Neural cell (in vitro differentiated cells): ENCODE measurements around the gene MBD4. TPM values are rescaled to one million over a fixed set of nuclear protein-coding genes. Genes with fewer than 3 reads are reported as not detected.
"Not testable (repeated sequence)": the region's sequence is repeated elsewhere in the genome, so short reads cannot be mapped to it uniquely, and the experiment has no call there.

Source experiments
- H2AFZ ChIP-seq: fragments of 200-600, 300-800 bp; sonication (generic), shearing (Covaris generic); 2 replicates; pipeline ENCODE4 v1.6.0; 2014; ENCODE audit warnings: low read depth, mild to moderate bottlenecking, antibody characterized with exemption, low read length, moderate library complexity
- H3F3A ChIP-seq: fragments of 200-600 bp; shearing (Covaris generic); 2 replicates; pipeline ENCODE4 v1.6.1; 2016; ENCODE audit warnings: mild to moderate bottlenecking, moderate library complexity, mixed read lengths, antibody characterized with exemption, low read length; ENCODE audit not compliant: insufficient read depth, poor library complexity, severe bottlenecking
- H3K27ac ChIP-seq: fragments of 200-600, 300-800 bp; sonication (generic), shearing (Covaris generic); 2 replicates; pipeline ENCODE4 v1.5.1; 2014; ENCODE audit warnings: mild to moderate bottlenecking, low read length, moderate library complexity
- H3K27me3 ChIP-seq: fragments of 300-800, 200-600 bp; sonication (generic), shearing (Covaris generic); 2 replicates; pipeline ENCODE4 v1.6.0; 2014; ENCODE audit warnings: mild to moderate bottlenecking, low read depth, low read length, moderate library complexity; ENCODE audit not compliant: insufficient read depth
- H3K36me3 ChIP-seq: fragments of 300-800, 200-600 bp; sonication (generic), shearing (Covaris generic); 2 replicates; pipeline ENCODE4 v1.5.1; 2014; ENCODE audit warnings: mild to moderate bottlenecking, antibody characterized with exemption, low read length, moderate library complexity; ENCODE audit not compliant: insufficient read depth
- H3K4me2 ChIP-seq: fragments of 300-800, 200-600 bp; sonication (generic), shearing (Covaris generic); 2 replicates; pipeline ENCODE4 v1.6.0; 2014; ENCODE audit warnings: mild to moderate bottlenecking, low read length
- H3K4me3 ChIP-seq: fragments of 300-800, 200-600 bp; sonication (generic), shearing (Covaris generic); 2 replicates; pipeline ENCODE4 v1.5.1; 2014; ENCODE audit warnings: mild to moderate bottlenecking, low read length, moderate library complexity
- H3K79me2 ChIP-seq: fragments of 200-600 bp; shearing (Covaris generic); replicated peaks from 2 replicates; pipeline ENCODE4 v1.6.0; 2014; ENCODE audit warnings: mild to moderate bottlenecking, low read length, moderate library complexity; ENCODE audit not compliant: insufficient read depth
- H3K9ac ChIP-seq: fragments of 300-800, 200-600 bp; sonication (generic), shearing (Covaris generic); 2 replicates; pipeline ENCODE4 v1.6.1; 2016; ENCODE audit warnings: mild to moderate bottlenecking, low read length, mixed read lengths
- H3K9me2 ChIP-seq: fragments of 200-600 bp; shearing (Covaris generic); 2 replicates; pipeline ENCODE4 v1.6.1; 2016; ENCODE audit warnings: mild to moderate bottlenecking, low read length, mixed read lengths; ENCODE audit not compliant: insufficient read depth
- H3K9me3 ChIP-seq: fragments of 200-600, 300-800 bp; sonication (generic), shearing (Covaris generic); 2 replicates; pipeline ENCODE4 v1.6.1; 2016; ENCODE audit warnings: mild to moderate bottlenecking, mixed run types, low read length, moderate library complexity, mixed read lengths
- H4K20me1 ChIP-seq: fragments of 200-600 bp; shearing (Covaris generic); 2 replicates; pipeline ENCODE4 v1.6.1; 2016; ENCODE audit warnings: mild to moderate bottlenecking, mixed run types; ENCODE audit not compliant: insufficient read depth
- CTCF ChIP-seq: fragments of 450-650 bp; IDR thresholded peaks from 2 replicates; pipeline ENCODE4 v1.5.1; 2014; ENCODE audit warnings: antibody characterized with exemption, mild to moderate bottlenecking, moderate library complexity; ENCODE audit not compliant: poor library complexity, severe bottlenecking
- EP300 ChIP-seq: fragments of 450-650 bp; conservative IDR thresholded peaks from 2 replicates; pipeline ENCODE4 v1.6.1; 2014; ENCODE audit warnings: antibody characterized with exemption, mild to moderate bottlenecking, moderate library complexity; ENCODE audit not compliant: poor library complexity, severe bottlenecking
- MXI1 ChIP-seq: fragments of 450-650 bp; conservative IDR thresholded peaks from 2 replicates; pipeline ENCODE4 v1.6.1; 2014; ENCODE audit warnings: antibody characterized with exemption, mild to moderate bottlenecking; ENCODE audit not compliant: poor library complexity, severe bottlenecking
- POLR2AphosphoS5 ChIP-seq: IDR thresholded peaks from 2 replicates; pipeline ENCODE4 v1.6.1; 2012
- REST ChIP-seq: IDR thresholded peaks from 2 replicates; pipeline ENCODE4 v1.6.1; 2012; ENCODE audit warnings: borderline replicate concordance
- polyA plus RNA-seq: library from polyadenylated mRNA; depleted of rRNA; stranded (reverse); fragments of >200 nt; gene quantifications from 2 replicates; pipeline ENCODE4 v1.2.3, GENCODE V29; 2014

The MBD4 gene
- polyA plus RNA-seq, 1 donor from 2014 or later: 50.0 TPM

- Histone ChIP-seq H2AFZ (no peak overlapping the region), H3K4me2 (no peak overlapping the region), H3K36me3 (no peaks in the 10 kb centered on the region), H3K27ac (no peak overlapping the region), H3F3A (no peaks in the 10 kb centered on the region), H3K9me2 (no peaks in the 10 kb centered on the region), H3K27me3 (no peaks in the 10 kb centered on the region), H3K79me2 (peaks cover 16% of the 10 kb centered on the region), H4K20me1 (no peaks in the 10 kb centered on the region), H3K9me3 (no peaks in the 10 kb centered on the region), H3K9ac (no peak overlapping the region), H3K4me3 (no peak overlapping the region)
- no peak for TF ChIP-seq POLR2AphosphoS5
- no peak for TF ChIP-seq MXI1
- TF ChIP-seq CTCF: no peak
- no peak for TF ChIP-seq REST
- no peak for TF ChIP-seq EP300
Observed at GRCh38 chr3:129393271-129393670, 46.5 kb downstream of the MBD4 start.

- H2AFZ ChIP-seq, H3K9ac ChIP-seq, H3K36me3 ChIP-seq, H3K79me2 ChIP-seq, H3K9me2 ChIP-seq, H3K9me3 ChIP-seq, H3F3A ChIP-seq, H3K27me3 ChIP-seq, H3K27ac ChIP-seq, H3K4me3 ChIP-seq, H4K20me1 ChIP-seq, H3K4me2 ChIP-seq: not testable (repeated sequence)
Observed at GRCh38 chr3:129392106-129392887, 47.5 kb downstream of the MBD4 start.

GRCh38 chr3:129391583-129391982 is 48.2 kb downstream of the MBD4 start:
- not testable (repeated sequence) for H2AFZ ChIP-seq, H4K20me1 ChIP-seq, H3K4me2 ChIP-seq, H3K27ac ChIP-seq, H3K9me2 ChIP-seq, H3K27me3 ChIP-seq, H3K36me3 ChIP-seq, H3K9me3 ChIP-seq, H3K79me2 ChIP-seq, H3K4me3 ChIP-seq, H3F3A ChIP-seq, H3K9ac ChIP-seq
